Measurements from ENCODE around the gene CTDSPL. TPM values are rescaled to one million over a fixed set of nuclear protein-coding genes. Genes with fewer than 3 reads are reported as not detected.
"Not testable (repeated sequence)": the region's sequence is repeated elsewhere in the genome, so short reads cannot be mapped to it uniquely, and the experiment has no call there.

The CTDSPL gene
- total RNA-seq, 1 donor from 2014 or later, result 10.9 TPM

GRCh38 chr3:37985637-37986320 lies 124.1 kb downstream of the CTDSPL start:
- intact Hi-C loops (cut with micrococcal nuclease), result no loop called here

DNA sequence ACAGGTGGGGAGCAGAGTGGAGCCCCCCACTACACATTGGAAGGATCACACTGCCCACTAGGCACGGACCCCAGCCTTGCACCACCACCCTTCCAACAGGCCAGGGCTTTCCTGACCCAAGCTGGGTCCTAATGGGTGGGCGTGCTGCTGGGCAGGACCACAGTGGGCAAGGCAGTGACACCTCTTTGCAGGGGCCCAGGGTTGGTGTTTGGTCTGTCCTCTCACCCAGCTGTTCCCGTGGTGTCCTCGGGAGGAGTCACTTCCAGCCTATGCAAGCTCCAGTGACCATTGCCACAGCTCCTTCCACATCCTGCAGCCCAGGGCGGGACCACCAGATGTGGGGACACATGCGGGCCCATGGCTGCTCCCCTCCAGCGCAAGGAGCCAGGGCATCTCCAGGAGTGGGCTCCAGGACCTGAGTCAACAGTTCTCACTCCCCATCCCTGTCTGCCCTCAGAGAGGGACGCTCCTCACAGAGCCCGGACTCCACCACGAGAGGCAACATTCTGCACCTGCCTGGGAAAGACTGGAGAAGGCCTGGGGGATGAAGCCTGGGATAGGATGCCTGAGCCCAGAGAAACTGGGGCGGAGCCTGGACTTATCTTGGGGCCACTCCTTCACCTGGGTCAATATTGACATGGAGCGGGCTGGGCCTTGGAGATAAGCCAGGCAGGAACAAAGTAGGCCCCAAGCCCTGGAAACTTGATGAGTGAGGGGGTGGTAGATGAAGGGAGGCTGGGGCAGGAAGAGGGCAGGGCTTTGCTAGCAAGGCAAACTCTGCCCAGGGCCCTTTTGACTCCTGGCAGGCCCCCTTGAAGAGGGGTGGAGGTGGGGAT lies 125.0 kb downstream of the CTDSPL start:
- intact Hi-C loops (cut with micrococcal nuclease), result no loop called here

DNA sequence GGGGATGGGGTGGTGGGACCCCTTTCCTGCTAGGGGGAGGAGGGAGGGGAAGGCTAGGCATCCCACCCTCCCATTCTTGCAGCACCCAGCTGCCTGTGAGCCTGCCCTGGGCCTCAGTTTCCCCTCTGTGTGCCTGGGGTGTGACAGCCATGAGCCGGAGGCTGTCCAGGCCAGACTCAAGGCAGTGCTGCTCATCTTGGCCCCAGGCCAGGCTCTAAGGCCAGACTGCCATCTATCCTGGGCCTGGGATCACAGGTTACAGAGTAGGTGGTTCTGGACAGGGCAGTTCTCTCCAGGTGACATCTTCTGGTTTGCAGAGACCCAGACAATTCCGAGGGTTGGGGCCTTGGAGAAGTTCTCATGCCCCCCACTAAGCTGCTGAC lies 125.6 kb downstream of the CTDSPL start:
- intact Hi-C loops (cut with micrococcal nuclease), result no loop called here

GRCh38 chr3:37987751-37988179 lies 126.1 kb downstream of the CTDSPL start:
- intact Hi-C loops (cut with micrococcal nuclease), result no loop called here

DNA sequence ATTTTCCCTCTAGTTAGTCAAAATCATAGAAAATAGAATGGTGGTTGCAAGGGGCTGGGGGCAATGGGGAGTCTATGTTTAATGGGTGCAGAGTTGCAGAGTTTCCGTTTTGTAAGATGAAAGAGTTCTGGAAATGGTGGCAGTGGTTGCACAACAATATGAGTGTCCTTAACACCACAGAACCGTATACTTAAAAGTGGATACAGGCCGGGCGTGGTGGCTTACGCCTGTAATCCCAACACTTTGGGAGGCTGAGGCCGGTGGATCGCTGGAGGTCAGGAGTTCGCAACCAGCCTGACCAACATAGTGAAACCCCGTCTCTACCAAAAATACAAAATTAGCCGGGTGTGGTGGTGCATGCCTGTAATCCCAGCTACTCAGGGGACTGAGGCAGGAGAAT lies 126.7 kb downstream of the CTDSPL start:
- intact Hi-C loops (cut with micrococcal nuclease), result not testable (repeated sequence)

GRCh38 chr3:37988931-37989525 lies 127.3 kb downstream of the CTDSPL start:
- intact Hi-C loops (cut with micrococcal nuclease), result no loop called here

DNA sequence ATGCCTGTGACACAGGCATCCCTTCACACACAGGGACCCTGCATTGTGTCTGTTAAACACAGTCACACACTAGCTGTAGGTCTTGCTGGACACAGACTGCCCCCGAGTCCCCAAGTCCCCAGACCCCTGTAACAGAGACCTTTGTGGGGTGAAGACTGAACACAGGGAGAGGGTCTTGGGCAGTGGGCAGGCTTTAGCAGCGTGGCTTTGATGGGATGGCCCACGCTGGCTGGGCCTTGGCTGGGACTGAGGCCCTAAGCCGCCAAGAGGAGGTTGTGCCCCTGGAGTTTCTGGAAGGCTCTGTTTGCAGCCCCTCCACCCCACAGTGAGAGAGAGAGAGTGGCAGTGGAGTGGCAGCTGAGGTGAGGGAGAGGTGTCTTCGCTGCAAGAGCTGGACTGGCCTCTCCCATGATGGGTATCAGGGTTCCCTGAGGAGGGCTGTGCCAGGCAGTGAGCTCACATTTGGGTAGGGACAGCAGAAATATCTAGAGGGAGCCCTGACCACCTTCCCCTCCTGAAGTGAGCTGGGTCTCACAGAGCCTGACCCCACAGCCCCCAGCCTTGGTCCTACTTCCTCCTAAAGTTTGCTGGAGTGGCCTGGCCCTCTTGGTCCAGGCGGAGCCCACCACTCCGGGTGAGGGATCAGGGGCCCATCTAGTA lies 128.3 kb downstream of the CTDSPL start:
- intact Hi-C loops (cut with micrococcal nuclease), result no loop called here

DNA sequence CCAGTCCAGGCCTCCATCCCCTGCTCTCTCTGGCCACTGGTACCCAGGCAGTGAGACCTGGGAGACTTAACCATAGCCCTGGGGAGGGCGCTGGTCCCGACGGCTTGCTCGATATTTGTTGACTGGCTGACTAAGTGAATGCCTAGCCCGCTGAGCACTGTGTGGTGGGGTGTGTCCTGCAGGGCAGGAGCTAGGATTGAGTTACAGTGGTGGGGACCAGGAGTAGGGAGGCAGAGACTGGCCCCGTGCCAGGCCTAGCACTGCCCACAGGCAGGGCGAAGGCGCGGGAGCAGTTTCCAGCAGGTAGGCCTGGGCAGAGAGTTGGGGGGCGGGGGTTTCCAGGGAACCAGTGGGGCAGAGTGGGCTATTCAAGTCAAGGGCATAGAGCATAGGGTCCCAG lies 128.8 kb downstream of the CTDSPL start, which contains the start of gene VILL:
TSS of gene VILL (plus strand) at position 260 of the 400 bp plus-strand sequence. CDS start 2,887 bp downstream, outside the sequence.
- intact Hi-C loops (cut with micrococcal nuclease), result no loop called here

DNA sequence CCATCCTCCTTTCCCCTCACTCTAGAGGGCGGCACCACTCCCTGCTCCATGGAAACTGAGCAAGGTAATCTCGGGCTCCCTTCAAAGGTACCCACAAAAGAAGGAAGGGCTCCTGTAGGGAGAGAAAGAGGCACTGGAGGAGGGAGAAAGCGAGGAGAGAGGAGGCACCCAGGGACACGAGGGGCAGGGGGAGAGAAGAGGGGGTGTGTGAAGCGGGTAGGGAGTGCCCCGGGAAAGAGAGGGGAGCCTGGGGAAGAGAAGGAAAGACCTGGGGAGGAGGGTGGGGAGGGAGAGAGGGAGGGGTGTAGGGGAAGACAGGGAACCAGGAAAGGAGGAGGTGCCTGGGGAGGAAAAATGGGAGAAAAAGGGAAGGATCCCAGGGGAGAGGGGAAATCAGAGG lies 129.4 kb downstream of the CTDSPL start:
- intact Hi-C loops (cut with micrococcal nuclease), result no loop called here

- intact Hi-C loops (cut with micrococcal nuclease), result no loop called here
These were observed 130.1 kb downstream of the CTDSPL start for GRCh38 chr3:37991823-37992222.

DNA sequence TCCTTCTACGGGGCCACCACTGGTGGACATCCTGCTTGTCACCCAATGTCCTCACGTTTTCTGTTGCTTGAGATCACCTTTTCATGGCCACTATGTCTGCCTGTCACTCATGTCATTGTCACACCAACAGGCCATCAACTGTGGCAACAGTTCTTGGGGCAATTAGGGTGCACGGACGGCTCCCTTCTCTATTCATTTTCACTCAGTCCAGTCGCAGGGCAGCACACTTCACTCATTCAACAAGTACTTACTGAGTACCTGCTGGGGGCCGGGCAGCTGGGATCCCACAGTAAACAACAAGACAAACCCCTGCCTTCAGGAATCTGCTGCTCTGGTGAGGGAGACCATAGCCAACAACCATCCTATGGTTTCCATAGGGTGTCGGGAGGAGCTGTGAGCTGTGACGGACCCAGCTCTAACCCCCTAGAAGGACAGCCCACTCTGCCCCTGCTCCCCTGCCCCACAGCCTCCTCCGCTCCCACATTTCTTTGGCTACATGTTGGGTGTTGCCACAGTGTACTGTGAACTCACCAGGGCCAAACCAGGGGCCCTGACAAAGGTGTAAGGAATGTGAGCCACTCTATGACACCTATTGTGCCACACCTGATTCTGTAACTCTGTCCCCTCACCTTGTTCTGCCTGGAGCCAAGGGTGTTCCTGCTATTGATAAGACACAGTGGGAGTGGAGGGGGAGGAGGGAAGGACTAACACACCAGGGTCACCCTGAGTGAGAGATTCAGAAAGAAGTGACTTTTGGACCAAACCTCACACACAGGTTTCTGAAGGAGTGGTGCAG lies 130.8 kb downstream of the CTDSPL start:
- intact Hi-C loops (cut with micrococcal nuclease), result no loop called here

GRCh38 chr3:37993067-37993455 lies 131.4 kb downstream of the CTDSPL start:
- intact Hi-C loops (cut with micrococcal nuclease), result no loop called here

GRCh38 chr3:37993460-37993819 lies 131.8 kb downstream of the CTDSPL start:
- intact Hi-C loops (cut with micrococcal nuclease), result no loop called here

GRCh38 chr3:37993820-37994638 lies 132.3 kb downstream of the CTDSPL start:
- intact Hi-C loops (cut with micrococcal nuclease), result loop anchor here (1.0 kb wide), 1 partner anchor 171 kb away; the partner anchor contains the start of gene OXSR1

DNA sequence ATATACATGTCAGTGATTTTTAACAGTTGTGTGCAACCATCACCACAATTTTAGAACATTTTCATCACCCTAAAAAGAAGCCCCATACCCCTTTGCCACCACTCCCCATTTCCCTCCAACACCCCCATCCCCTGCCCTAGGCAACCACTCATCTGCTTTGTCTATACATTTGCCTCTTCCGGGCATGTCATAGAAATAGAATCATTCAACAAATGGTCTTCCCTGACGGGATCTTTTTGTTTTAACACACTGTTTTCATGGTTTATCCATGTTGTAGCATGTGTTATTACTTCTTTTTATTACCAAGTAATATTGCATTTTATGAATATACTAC lies 132.9 kb downstream of the CTDSPL start:
- intact Hi-C loops (cut with micrococcal nuclease), result loop anchor here (1.0 kb wide), 1 partner anchor 171 kb away; the partner anchor contains the start of gene OXSR1

DNA sequence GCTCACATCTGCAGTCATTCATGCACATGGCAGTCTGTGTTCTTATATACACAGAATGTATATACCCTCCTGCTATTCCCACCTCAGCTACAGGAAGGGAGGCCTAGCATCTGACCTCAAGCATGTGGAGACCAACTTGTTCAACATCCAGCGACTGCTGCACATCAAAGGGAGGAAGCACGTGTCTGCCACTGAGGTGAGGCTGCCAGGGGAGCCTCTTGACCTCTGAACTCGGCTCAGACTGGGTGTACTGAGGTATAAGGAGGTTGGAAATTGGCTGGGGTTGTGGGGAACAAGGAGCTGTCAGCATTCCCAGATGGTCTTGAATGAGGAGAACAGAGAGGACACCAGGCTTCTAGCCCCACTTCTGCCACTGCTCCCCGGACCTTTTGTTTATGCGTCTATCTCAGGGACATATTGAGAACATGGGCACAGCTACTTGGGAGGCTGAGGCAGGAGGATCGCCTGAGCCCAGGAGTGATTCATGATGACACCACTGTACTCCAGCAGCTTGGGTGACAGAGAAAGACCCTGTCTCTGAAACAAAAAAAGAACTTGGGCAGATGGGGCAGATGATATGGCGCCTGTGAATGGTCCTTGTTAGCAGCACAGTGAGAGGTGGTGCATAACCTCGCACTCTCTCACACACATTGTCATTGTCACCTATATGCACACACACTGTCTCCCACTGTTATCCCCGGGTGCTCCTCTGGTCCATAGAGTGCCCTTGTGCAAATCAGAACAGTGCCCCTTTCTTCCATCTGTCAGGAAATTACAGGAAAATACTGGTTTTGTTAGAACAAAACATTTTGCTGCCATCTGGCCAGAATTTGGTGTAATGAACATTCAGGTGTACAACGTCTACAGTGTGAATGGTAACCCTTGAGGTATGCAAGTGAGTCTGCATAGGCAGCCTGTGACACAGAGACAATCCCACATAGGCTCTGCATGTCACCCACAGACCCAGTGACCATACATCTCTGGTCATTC lies 134.3 kb downstream of the CTDSPL start:
- intact Hi-C loops (cut with micrococcal nuclease), result no loop called here

DNA sequence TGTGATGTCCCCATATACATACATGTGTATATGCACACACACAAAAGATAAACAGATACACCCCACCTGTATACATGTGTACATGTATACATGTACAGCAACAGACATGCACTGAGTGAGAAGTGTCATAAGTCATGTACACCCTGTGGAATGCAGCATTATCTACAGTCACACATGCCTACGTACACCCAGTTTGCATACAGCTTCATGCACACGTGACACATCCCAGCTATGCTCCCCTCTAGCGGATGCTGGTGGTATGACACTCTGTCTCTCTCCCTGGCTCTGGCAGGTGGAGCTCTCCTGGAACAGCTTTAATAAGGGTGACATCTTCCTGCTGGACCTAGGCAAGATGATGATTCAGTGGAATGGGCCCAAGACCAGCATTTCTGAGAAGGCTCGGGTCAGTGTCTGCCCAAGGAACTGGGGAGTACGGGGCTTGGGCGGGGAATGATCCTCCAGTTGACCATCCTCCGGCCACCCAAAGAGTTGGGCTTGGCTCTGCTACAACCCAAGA lies 135.2 kb downstream of the CTDSPL start:
- intact Hi-C loops (cut with micrococcal nuclease), result no loop called here

- intact Hi-C loops (cut with micrococcal nuclease), result no loop called here
These were observed 135.7 kb downstream of the CTDSPL start for GRCh38 chr3:37997342-37997741.
